NB4 (cell line): ENCODE results near the gene MELTF.

Experiments used
- CTCF ChIP-seq: IDR thresholded peaks from one replicate; pipeline ENCODE4 v1.5.1; 2012; ENCODE audit warnings: low read depth, low read length
- MAX ChIP-seq: IDR thresholded peaks from 2 replicates; pipeline ENCODE4 v1.6.1; 2011; ENCODE audit warnings: low read depth, low read length
- POLR2A ChIP-seq: IDR thresholded peaks from 2 replicates; pipeline ENCODE4 v1.6.1; 2011; ENCODE audit warnings: mild to moderate bottlenecking; ENCODE audit not compliant: insufficient read length; ENCODE audit errors: extremely low read depth

- no peak for TF ChIP-seq POLR2A
- no peak for TF ChIP-seq CTCF
- no peak for TF ChIP-seq MAX
Observed at GRCh38 chr3:197011780-197012539, 17.7 kb downstream of the MELTF start.
